Uterus (tissue), 4 donors: ENCODE data around the gene ETDB. TPM values are rescaled to one million over a fixed set of nuclear protein-coding genes. Genes with fewer than 3 reads are reported as not detected.
"Not testable (repeated sequence)": the region's sequence is repeated elsewhere in the genome, so short reads cannot be mapped to it uniquely, and the experiment has no call there.

Experiments
- DNase-seq, 2 donors: peaks; one replicate each; pipeline ENCODE4 v3.0.0-alpha.2; 2019 to 2020
- H3K27ac ChIP-seq, 2 donors: fragments of 200-600 bp; sonication (generic); 1 replicate in 1 of 2; 2 replicates in 1 of 2; pipeline ENCODE4 v1.5.1; 2016 to 2018
- H3K27me3 ChIP-seq, 2 donors: fragments of 200-600 bp; sonication (generic); one replicate each; pipeline ENCODE4 v1.5.1; 2018 to 2019; ENCODE audit warnings: control low read depth in 1 of 2
- H3K36me3 ChIP-seq, 2 donors: fragments of 200-600 bp; sonication (generic); one replicate each; pipeline ENCODE4 v1.5.1; 2019; ENCODE audit warnings: control low read depth in 1 of 2
- H3K4me1 ChIP-seq, 2 donors: fragments of 200-600 bp; sonication (generic); one replicate each; pipeline ENCODE4 v1.5.1; 2018 to 2019; ENCODE audit warnings: control low read depth in 1 of 2
- H3K4me3 ChIP-seq, 2 donors: fragments of 200-600 bp; sonication (generic); 1 replicate in 1 of 2; 2 replicates in 1 of 2; pipeline ENCODE4 v1.5.1; 2018 to 2019; ENCODE audit warnings: mild to moderate bottlenecking in 1 of 2
- H3K9me3 ChIP-seq, 2 donors: fragments of 200-600 bp; sonication (generic); one replicate each; pipeline ENCODE4 v1.5.1; 2019; ENCODE audit warnings: control low read depth in 1 of 2
- CTCF ChIP-seq, 4 experiments: fragments of 200-600 bp in 2 of 4; fragments of 450-650 bp in 2 of 4; sonication (generic) in 2 of 4; IDR thresholded peaks; one replicate each; pipeline ENCODE4 v1.5.1; 2016 to 2019; ENCODE audit warnings: antibody characterized with exemption in 4 of 4, mild to moderate bottlenecking in 2 of 4, moderate library complexity in 1 of 4
- POLR2A ChIP-seq, 2 donors: fragments of 450-650 bp; IDR thresholded peaks; one replicate each; pipeline ENCODE4 v1.6.1; 2016; ENCODE audit warnings: antibody characterized with exemption in 2 of 2, mild to moderate bottlenecking in 1 of 2, moderate library complexity in 1 of 2
- intact Hi-C: fragments of 100-400 bp; cut with DNase I; formaldehyde crosslinking; loops from one replicate; pipeline ENCODE4 v1.15.1; 2023; ENCODE audit warnings: low total_unique reads
- total RNA-seq, 4 donors: library from RNA; depleted of rRNA in 3 of 4; stranded (reverse); fragments of >200 nt in 3 of 4; gene quantifications; one replicate each; pipeline versions ENCODE4 v1.1.0 to v1.2.4, GENCODE V29; 2014 to 2023
- donor health status: DM: yes; HTN: yes; CAD: no.

ETDB gene
- total RNA-seq, 4 donors from 2014 or later = not detected

- H3K9me3 ChIP-seq = no peaks in the 10 kb centered on the region
- intact Hi-C loops = no loop called here
- no peaks in the 10 kb centered on the region for H3K36me3 ChIP-seq
- peaks cover 0 to 2% of the 10 kb centered on the region in 2 donors for H3K27me3 ChIP-seq
- H3K27ac ChIP-seq = no peak overlapping the region
- DNase-seq = no peak
- H3K4me1 ChIP-seq = no peaks in the 10 kb centered on the region
- TF ChIP-seq CTCF (IDR thresholded peaks at IDR 0.05) = peak in 3 of 4 experiments; percentile 25 to 32 (median 26)
- TF ChIP-seq POLR2A (IDR thresholded peaks at IDR 0.05) = no peak
- H3K4me3 ChIP-seq = no peak overlapping the region
Observed at GRCh38 chrX:135112096-135112729, 8.1 kb downstream of the ETDB start.

- TF ChIP-seq CTCF (IDR thresholded peaks at IDR 0.05) (no peak), POLR2A (IDR thresholded peaks at IDR 0.05) (no peak)
- Histone ChIP-seq H3K27me3 (peaks cover 0 to 6% of the 10 kb centered on the region in 2 donors), H3K36me3 (no peaks in the 10 kb centered on the region), H3K4me3 (no peak overlapping the region), H3K9me3 (no peaks in the 10 kb centered on the region), H3K27ac (no peak overlapping the region), H3K4me1 (no peaks in the 10 kb centered on the region)
- no peak for DNase-seq
- intact Hi-C loops = no loop called here
Observed at GRCh38 chrX:135109554-135109953, 10.8 kb downstream of the ETDB start.

- Histone ChIP-seq H3K4me3 (no peak overlapping the region), H3K27me3 (no peaks in the 10 kb centered on the region), H3K4me1 (no peaks in the 10 kb centered on the region), H3K36me3 (no peaks in the 10 kb centered on the region), H3K27ac (no peak overlapping the region), H3K9me3 (no peaks in the 10 kb centered on the region)
- intact Hi-C loops = no loop called here
- TF ChIP-seq POLR2A (IDR thresholded peaks at IDR 0.05) (no peak), CTCF (IDR thresholded peaks at IDR 0.05) (no peak)
- DNase-seq = no peak
Observed at GRCh38 chrX:135099493-135099783, 20.9 kb downstream of the ETDB start.

- H3K27ac ChIP-seq, H3K27me3 ChIP-seq, H3K4me1 ChIP-seq, H3K9me3 ChIP-seq, H3K36me3 ChIP-seq, DNase-seq, intact Hi-C loops: not testable (repeated sequence)
- H3K4me3 ChIP-seq = peak overlapping the region; percentile 36 to 65
Observed at GRCh38 chrX:135097196-135097744, 23.1 kb downstream of the ETDB start.

- DNase-seq = no peak
- Histone ChIP-seq H3K4me1 (no peaks in the 10 kb centered on the region), H3K4me3 (no peak overlapping the region), H3K9me3 (no peaks in the 10 kb centered on the region), H3K27ac (no peak overlapping the region), H3K27me3 (no peaks in the 10 kb centered on the region), H3K36me3 (no peaks in the 10 kb centered on the region)
- intact Hi-C loops = no loop called here
- TF ChIP-seq CTCF (IDR thresholded peaks at IDR 0.05) (no peak), POLR2A (IDR thresholded peaks at IDR 0.05) (no peak)
Observed at GRCh38 chrX:135095715-135096114, 24.6 kb downstream of the ETDB start.

GRCh38 chrX:135094726-135095125, 25.6 kb downstream of the ETDB start:
- no peak for TF ChIP-seq POLR2A (IDR thresholded peaks at IDR 0.05)
- TF ChIP-seq CTCF (IDR thresholded peaks at IDR 0.05) = no peak
- no peak overlapping the region for H3K4me3 ChIP-seq
- H3K27me3 ChIP-seq = no peaks in the 10 kb centered on the region
- no peaks in the 10 kb centered on the region for H3K36me3 ChIP-seq
- no peaks in the 10 kb centered on the region for H3K9me3 ChIP-seq
- DNase-seq = no peak
- H3K27ac ChIP-seq = no peak overlapping the region
- no peaks in the 10 kb centered on the region for H3K4me1 ChIP-seq
- intact Hi-C loops = no loop called here
